Activated effector memory CD4-positive, alpha-beta T cell treated with Interleukin-2 at 50 U/mL for 16 hours (primary cell): ENCODE data around the gene NSG1.

Source experiments
- DNase-seq: peaks from one replicate; pipeline ENCODE4 v3.0.0-alpha.2; 2020

NSG1 gene

GRCh38 chr4:4396628-4397440, 9.9 kb downstream of the NSG1 start:
- no peak for DNase-seq

GRCh38 chr4:4397441-4397819, 10.5 kb downstream of the NSG1 start:
- no peak for DNase-seq

- no peak for DNase-seq
Observed at GRCh38 chr4:4398430-4398829, 11.5 kb downstream of the NSG1 start.

GRCh38 chr4:4401036-4401435, 14.1 kb downstream of the NSG1 start:
- DNase-seq, result no peak

- no peak for DNase-seq
Observed at GRCh38 chr4:4402966-4403365, 16.1 kb downstream of the NSG1 start.

GRCh38 chr4:4405358-4405962, 18.6 kb downstream of the NSG1 start:
- no peak for DNase-seq

- no peak for DNase-seq
Observed at GRCh38 chr4:4406455-4407298, 19.8 kb downstream of the NSG1 start.

- DNase-seq, result no peak
Observed at GRCh38 chr4:4407299-4408131, 20.6 kb downstream of the NSG1 start.

- DNase-seq, result no peak
Observed at GRCh38 chr4:4408132-4408523, 21.2 kb downstream of the NSG1 start.

GRCh38 chr4:4408576-4409335, 21.9 kb downstream of the NSG1 start:
- no peak for DNase-seq

GRCh38 chr4:4409416-4410115, 22.7 kb downstream of the NSG1 start:
- no peak for DNase-seq

GRCh38 chr4:4410271-4410670, 23.4 kb downstream of the NSG1 start:
- DNase-seq, result no peak

GRCh38 chr4:4411906-4412305, 25.0 kb downstream of the NSG1 start:
- no peak for DNase-seq

GRCh38 chr4:4412641-4413372, 25.9 kb downstream of the NSG1 start:
- DNase-seq, result no peak

- DNase-seq, result no peak
Observed at GRCh38 chr4:4413373-4413725, 26.4 kb downstream of the NSG1 start.

GRCh38 chr4:4413806-4414205, 26.9 kb downstream of the NSG1 start:
- DNase-seq, result no peak

GRCh38 chr4:4415107-4415805, 28.4 kb downstream of the NSG1 start:
- DNase-seq, result no peak

- DNase-seq, result no peak
Observed at GRCh38 chr4:4415806-4416805, 29.2 kb downstream of the NSG1 start.

- no peak for DNase-seq
Observed at GRCh38 chr4:4416981-4417380, 30.1 kb downstream of the NSG1 start.
